PFSK-1 (cell line): ENCODE data around the gene OR6N1.

Experiments
- FOXP2 ChIP-seq: optimal IDR thresholded peaks from 2 replicates; pipeline ENCODE3; 2011; ENCODE audit warnings: borderline replicate concordance, control low read depth, inconsistent platforms; ENCODE audit not compliant: insufficient read depth; ENCODE audit errors: extremely low read length, extremely low read depth
- POLR2AphosphoS5 ChIP-seq: IDR thresholded peaks from 2 replicates; pipeline ENCODE4 v1.6.1; 2012; ENCODE audit warnings: low read depth, mild to moderate bottlenecking, control low read depth, low read length, moderate library complexity
- REST ChIP-seq, 2 experiments: IDR thresholded peaks; 2 replicates each; pipeline versions ENCODE4 v1.6.1 to v1.8.0; 2011 to 2012; ENCODE audit warnings: low read depth in 2 of 2, low read length in 2 of 2, control low read depth in 1 of 2, inconsistent platforms in 1 of 2, mild to moderate bottlenecking in 1 of 2, moderate library complexity in 1 of 2; ENCODE audit not compliant: insufficient read depth in 1 of 2
- SIN3A ChIP-seq: IDR thresholded peaks from 2 replicates; pipeline ENCODE4 v1.6.1; 2012; ENCODE audit warnings: mild to moderate bottlenecking, low read length, moderate library complexity, borderline replicate concordance; ENCODE audit not compliant: insufficient read depth
- TAF1 ChIP-seq: IDR thresholded peaks from 2 replicates; pipeline ENCODE4 v1.6.1; 2012; ENCODE audit warnings: low read length, control low read depth, borderline replicate concordance; ENCODE audit not compliant: insufficient read depth

Gene OR6N1

GRCh38 chr1:158800526-158800925 is 28.5 kb upstream of the OR6N1 start:
- no peak for TF ChIP-seq FOXP2
- no peak for TF ChIP-seq POLR2AphosphoS5
- no peak for TF ChIP-seq TAF1
- TF ChIP-seq REST (IDR thresholded peaks at IDR 0.05; ENCODE audit: insufficient read depth in 1 of 2, low read depth in 2 of 2, low read length in 2 of 2), result no peak
- no peak for TF ChIP-seq SIN3A

- no peak for TF ChIP-seq SIN3A
- no peak for TF ChIP-seq POLR2AphosphoS5
- no peak for TF ChIP-seq FOXP2
- TF ChIP-seq TAF1, result no peak
- no peak for TF ChIP-seq REST (IDR thresholded peaks at IDR 0.05; ENCODE audit: insufficient read depth in 1 of 2, low read depth in 2 of 2, low read length in 2 of 2)
These were observed 27.7 kb upstream of the OR6N1 start for GRCh38 chr1:158799689-158800088.

- TF ChIP-seq REST (IDR thresholded peaks at IDR 0.05; ENCODE audit: insufficient read depth in 1 of 2, low read depth in 2 of 2, low read length in 2 of 2) (no peak), SIN3A (no peak), TAF1 (no peak), FOXP2 (no peak), POLR2AphosphoS5 (no peak)
These were observed 26.5 kb upstream of the OR6N1 start for GRCh38 chr1:158798531-158798930.

GRCh38 chr1:158794247-158794646 is 22.3 kb upstream of the OR6N1 start:
- TF ChIP-seq POLR2AphosphoS5 (no peak), SIN3A (no peak), TAF1 (no peak), FOXP2 (no peak), REST (IDR thresholded peaks at IDR 0.05; ENCODE audit: insufficient read depth in 1 of 2, low read depth in 2 of 2, low read length in 2 of 2) (no peak)

- no peak for TF ChIP-seq REST (IDR thresholded peaks at IDR 0.05; ENCODE audit: insufficient read depth in 1 of 2, low read depth in 2 of 2, low read length in 2 of 2)
- no peak for TF ChIP-seq FOXP2
- no peak for TF ChIP-seq SIN3A
- no peak for TF ChIP-seq TAF1
- no peak for TF ChIP-seq POLR2AphosphoS5
These were observed 21.6 kb upstream of the OR6N1 start for GRCh38 chr1:158793604-158794003.
